ENCODE measurements around the gene DYNC2H1. TPM values are rescaled to one million over a fixed set of nuclear protein-coding genes. Genes with fewer than 3 reads are reported as not detected.

Gene DYNC2H1, protein sequence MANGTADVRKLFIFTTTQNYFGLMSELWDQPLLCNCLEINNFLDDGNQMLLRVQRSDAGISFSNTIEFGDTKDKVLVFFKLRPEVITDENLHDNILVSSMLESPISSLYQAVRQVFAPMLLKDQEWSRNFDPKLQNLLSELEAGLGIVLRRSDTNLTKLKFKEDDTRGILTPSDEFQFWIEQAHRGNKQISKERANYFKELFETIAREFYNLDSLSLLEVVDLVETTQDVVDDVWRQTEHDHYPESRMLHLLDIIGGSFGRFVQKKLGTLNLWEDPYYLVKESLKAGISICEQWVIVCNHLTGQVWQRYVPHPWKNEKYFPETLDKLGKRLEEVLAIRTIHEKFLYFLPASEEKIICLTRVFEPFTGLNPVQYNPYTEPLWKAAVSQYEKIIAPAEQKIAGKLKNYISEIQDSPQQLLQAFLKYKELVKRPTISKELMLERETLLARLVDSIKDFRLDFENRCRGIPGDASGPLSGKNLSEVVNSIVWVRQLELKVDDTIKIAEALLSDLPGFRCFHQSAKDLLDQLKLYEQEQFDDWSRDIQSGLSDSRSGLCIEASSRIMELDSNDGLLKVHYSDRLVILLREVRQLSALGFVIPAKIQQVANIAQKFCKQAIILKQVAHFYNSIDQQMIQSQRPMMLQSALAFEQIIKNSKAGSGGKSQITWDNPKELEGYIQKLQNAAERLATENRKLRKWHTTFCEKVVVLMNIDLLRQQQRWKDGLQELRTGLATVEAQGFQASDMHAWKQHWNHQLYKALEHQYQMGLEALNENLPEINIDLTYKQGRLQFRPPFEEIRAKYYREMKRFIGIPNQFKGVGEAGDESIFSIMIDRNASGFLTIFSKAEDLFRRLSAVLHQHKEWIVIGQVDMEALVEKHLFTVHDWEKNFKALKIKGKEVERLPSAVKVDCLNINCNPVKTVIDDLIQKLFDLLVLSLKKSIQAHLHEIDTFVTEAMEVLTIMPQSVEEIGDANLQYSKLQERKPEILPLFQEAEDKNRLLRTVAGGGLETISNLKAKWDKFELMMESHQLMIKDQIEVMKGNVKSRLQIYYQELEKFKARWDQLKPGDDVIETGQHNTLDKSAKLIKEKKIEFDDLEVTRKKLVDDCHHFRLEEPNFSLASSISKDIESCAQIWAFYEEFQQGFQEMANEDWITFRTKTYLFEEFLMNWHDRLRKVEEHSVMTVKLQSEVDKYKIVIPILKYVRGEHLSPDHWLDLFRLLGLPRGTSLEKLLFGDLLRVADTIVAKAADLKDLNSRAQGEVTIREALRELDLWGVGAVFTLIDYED (N-terminal part only)
- 10 to 100 TPM; 10.9 to 14.0 (median 12.3) TPM for total RNA-seq (2021; fragmentation: NEBNext Ultra II Directional; extraction: Animal tissue kit (Norgen Biotek cat#: 25700))
- long read RNA-seq, partial matches to known transcripts, result 7 of 7 reads
- long read RNA-seq, other reads (novel, unspliced or antisense), result 0 of 7 reads

GRCh38 chr11:103108933-103109817, at the start of gene DYNC2H1:
Gene DYNC2H1 (plus strand): TSS chr11:103109426. CDS start chr11:103109575, 149 bp downstream.
- Mint-ChIP-seq H3K27ac (peak within 1 kb of the TSS; percentile 98), H3K27me3 (ENCODE audit: insufficient read depth) (peaks cover 5% of the 10 kb centered on the region), H3K4me3 (peak within 1 kb of the TSS; percentile 95), H3K9me3 (no peaks in the 10 kb centered on the region), H3K4me1 (ENCODE audit: low read depth) (peaks cover 41% of the 10 kb centered on the region), H3K36me3 (ENCODE audit: low read depth) (peaks cover 4% of the 10 kb centered on the region)
- peak; percentile 73 for TF ChIP-seq CTCF (IDR thresholded peaks at IDR 0.05)
- DNase-seq, result peak; percentile 90

GRCh38 chr11:103061656-103062055, 47.6 kb upstream of the DYNC2H1 start:
- TF ChIP-seq CTCF (IDR thresholded peaks at IDR 0.05), result no peak
- H3K4me3 Mint-ChIP-seq, result no peak overlapping the region
- H3K4me1 Mint-ChIP-seq (ENCODE audit: low read depth), result no peaks in the 10 kb centered on the region
- H3K9me3 Mint-ChIP-seq, result no peaks in the 10 kb centered on the region
- H3K36me3 Mint-ChIP-seq (ENCODE audit: low read depth), result peaks cover 14% of the 10 kb centered on the region
- no peaks in the 10 kb centered on the region for H3K27me3 Mint-ChIP-seq (ENCODE audit: insufficient read depth)
- DNase-seq, result no peak
- H3K27ac Mint-ChIP-seq, result no peak overlapping the region

DNA sequence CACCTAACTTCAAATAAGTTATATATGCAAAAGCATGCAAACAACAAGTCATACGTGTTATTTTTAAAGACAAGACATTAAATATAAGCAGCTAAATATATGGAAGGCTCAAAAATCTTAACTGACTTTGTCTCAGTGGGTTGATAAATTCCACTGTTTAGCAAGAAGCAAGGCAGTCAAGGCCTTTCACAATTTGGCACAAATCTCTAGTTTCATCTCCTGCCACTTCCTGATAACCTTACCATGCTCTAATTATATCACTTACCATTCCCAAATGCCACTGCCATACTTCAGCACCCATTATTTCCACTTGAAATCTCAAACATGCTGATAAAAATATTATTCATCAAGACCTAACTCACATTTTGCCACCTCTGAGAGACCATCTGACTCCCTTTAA, 42.1 kb upstream of the DYNC2H1 start:
- Mint-ChIP-seq H3K36me3 (ENCODE audit: low read depth) (peaks cover 25% of the 10 kb centered on the region), H3K4me1 (ENCODE audit: low read depth) (peaks cover 20% of the 10 kb centered on the region), H3K27ac (no peak overlapping the region), H3K27me3 (ENCODE audit: insufficient read depth) (no peaks in the 10 kb centered on the region), H3K9me3 (no peaks in the 10 kb centered on the region), H3K4me3 (no peak overlapping the region)
- no peak for DNase-seq
- TF ChIP-seq CTCF (IDR thresholded peaks at IDR 0.05), result no peak

GRCh38 chr11:103069367-103069766, 39.9 kb upstream of the DYNC2H1 start:
- H3K27me3 Mint-ChIP-seq (ENCODE audit: insufficient read depth), result no peaks in the 10 kb centered on the region
- no peak overlapping the region for H3K27ac Mint-ChIP-seq
- peaks cover 20% of the 10 kb centered on the region for H3K4me1 Mint-ChIP-seq (ENCODE audit: low read depth)
- TF ChIP-seq CTCF (IDR thresholded peaks at IDR 0.05), result no peak
- peaks cover 31% of the 10 kb centered on the region for H3K36me3 Mint-ChIP-seq (ENCODE audit: low read depth)
- H3K4me3 Mint-ChIP-seq, result no peak overlapping the region
- no peak for DNase-seq
- H3K9me3 Mint-ChIP-seq, result no peaks in the 10 kb centered on the region

All from HFFc6 (cell line).